ENCODE results near the gene MRRF.

The MRRF gene

DNA sequence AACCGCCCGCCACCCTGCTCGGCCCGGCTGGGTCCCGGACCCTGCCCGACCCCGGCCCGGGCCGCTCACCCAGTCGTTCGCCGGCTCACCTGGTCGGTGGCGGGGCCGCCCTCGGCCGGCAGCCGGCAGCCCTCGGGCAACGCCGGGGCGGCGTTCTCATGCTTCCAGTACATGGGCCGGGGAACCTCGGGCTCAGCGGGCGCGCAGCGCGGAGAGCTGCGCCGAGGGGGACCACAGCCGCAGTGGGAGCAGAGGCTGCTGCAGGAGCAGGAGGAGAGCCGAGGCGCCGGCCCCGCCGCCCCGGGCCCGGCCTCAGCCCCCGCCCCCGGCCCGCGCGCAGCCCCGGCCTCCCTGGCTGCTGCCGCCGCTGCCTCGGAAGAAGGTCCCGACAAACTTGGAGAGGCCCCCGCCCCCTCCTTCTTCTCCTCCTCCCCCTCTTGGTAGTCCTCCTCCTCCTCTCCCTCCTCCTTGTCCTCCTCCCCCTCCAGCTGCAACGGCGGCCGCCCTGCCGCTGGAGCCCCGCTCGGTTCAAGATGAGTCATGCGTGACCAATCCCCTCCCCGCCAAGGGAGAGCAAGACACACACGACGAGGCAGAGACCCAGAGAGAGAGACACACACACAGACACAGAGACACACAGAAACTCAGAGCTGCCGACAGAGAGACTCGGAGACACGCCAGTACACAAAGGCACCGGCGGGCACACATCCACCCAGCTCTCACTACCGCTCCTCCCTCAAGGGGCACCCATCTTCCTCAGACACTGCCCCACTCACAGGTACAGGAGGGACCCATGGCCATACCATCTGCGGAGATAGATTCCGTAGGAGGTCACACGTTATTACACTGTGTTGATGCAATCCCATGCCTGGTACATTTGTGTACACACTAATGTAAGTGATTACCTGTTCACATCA is 35.9 kb upstream of the MRRF start, which contains the start of gene LHX6:
Gene LHX6, minus strand, starts transcription at position 390 of the 917 bp plus-strand sequence. Its CDS starts 217 bp downstream, at position 173.
- DNase-seq (ENCODE audit: low read depth in 2 of 2), result no peak

GRCh38 chr9:122229485-122229837 is 35.2 kb upstream of the MRRF start:
- DNase-seq (ENCODE audit: low read depth in 2 of 2), result no peak

GRCh38 chr9:122232796-122233306 is 31.8 kb upstream of the MRRF start:
- no peak for DNase-seq (ENCODE audit: low read depth in 2 of 2)

- no peak for DNase-seq (ENCODE audit: low read depth in 2 of 2)
These were observed 30.5 kb upstream of the MRRF start for GRCh38 chr9:122234022-122234748.

DNA sequence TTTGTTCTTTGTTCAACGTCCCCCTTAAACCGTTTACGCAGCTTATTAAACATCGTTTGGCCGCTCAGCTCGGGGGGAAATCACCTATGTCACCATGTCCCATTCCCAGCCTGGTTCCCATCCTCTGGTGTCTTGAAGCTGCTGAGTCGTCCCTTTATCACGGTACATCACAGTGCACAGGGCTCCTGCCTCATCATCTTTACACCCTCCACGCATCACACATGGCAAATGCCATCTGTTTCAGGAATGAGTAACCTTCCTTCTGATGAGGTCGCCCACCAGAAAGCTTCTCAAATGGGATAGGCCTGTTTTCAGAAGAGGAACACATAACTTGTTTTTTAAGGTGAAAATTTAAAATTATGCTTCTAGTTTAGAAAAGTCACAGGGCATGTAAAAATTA is 28.0 kb upstream of the MRRF start:
- no peak for DNase-seq (ENCODE audit: low read depth in 2 of 2)

- DNase-seq (ENCODE audit: low read depth in 2 of 2), result no peak
These were observed 25.0 kb upstream of the MRRF start for GRCh38 chr9:122239722-122240121.

DNA sequence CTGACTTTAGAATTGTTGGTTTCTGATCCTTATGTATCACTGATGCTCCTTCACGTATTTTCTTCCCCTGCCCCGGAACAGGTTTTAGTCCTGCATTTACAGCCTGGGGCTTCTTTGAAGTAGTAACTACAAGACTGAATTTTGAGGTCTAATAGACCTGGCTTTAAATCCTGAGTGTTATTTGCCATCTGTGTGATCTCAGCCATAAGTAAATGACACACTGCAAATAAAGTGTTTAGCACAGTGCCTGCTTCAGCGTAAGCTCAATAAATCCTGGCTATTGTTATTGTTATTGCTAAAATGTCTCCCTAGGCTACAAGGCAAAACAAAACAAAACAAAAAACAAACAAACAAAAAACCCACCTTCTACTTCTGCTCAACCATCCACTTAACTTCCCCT is 20.3 kb upstream of the MRRF start:
- no peak for DNase-seq (ENCODE audit: low read depth in 2 of 2)

GRCh38 chr9:122246666-122247065 is 18.0 kb upstream of the MRRF start:
- no peak for DNase-seq (ENCODE audit: low read depth in 2 of 2)

GRCh38 chr9:122248448-122248865 is 16.2 kb upstream of the MRRF start:
- no peak for DNase-seq (ENCODE audit: low read depth in 2 of 2)

DNA sequence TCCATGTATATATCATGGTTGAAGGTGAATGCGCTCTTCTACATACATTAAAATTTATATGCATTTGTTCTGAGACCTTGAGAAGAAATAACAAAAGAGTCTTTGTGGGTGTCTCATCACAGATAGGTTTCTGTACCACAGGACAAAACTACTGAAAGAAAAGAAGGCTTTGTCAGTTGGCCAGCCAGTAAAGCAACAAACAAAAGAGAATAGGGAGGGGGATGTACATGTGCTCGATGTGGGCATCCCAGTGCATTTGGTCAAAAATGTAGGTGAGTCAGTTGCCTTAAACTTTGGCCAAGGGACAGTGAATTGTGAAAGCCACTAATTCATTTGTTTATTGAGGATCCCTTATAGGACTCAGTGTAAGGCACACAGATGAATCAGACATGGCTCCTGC is 13.3 kb upstream of the MRRF start:
- DNase-seq (ENCODE audit: low read depth in 2 of 2), result no peak

DNA sequence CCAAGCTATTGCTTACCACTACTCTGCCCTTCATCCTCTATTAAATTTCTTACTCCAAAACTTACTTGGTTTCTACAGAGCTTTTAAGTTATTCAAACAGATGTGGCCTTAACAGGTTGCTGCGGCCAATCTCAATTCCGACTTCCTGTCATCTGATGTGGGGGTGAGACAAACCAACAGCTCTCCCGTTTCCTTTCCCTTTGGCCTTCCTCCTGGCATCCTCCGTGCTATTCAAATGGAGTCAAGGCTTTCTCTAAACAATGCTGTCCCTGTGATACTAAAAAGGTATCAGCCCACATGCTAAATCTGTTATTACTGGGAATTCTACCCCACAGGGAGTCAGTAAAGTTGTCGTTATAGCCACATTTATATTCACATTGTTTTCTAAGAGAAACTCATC is 11.9 kb upstream of the MRRF start:
- DNase-seq (ENCODE audit: low read depth in 2 of 2), result no peak

DNA sequence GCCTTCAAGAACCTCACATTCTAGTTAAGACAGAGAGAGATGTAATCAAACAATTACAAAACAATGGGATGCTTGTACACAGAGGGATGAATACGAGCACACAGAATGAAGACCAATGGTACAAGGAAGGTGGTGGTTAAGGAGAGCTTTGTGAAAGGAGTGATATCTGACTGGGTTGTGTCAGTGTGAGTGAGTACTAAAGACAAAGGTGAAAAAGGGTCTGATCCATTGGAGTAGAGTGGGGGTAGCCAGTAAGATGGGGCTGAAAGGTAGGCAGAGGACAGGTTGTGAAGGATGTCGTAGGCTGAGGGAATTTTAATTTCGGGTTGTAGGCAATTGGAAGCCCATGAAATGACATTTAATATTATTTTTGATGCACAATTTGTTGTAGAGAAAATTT is 9.9 kb upstream of the MRRF start:
- DNase-seq (ENCODE audit: low read depth in 2 of 2), result no peak

DNA sequence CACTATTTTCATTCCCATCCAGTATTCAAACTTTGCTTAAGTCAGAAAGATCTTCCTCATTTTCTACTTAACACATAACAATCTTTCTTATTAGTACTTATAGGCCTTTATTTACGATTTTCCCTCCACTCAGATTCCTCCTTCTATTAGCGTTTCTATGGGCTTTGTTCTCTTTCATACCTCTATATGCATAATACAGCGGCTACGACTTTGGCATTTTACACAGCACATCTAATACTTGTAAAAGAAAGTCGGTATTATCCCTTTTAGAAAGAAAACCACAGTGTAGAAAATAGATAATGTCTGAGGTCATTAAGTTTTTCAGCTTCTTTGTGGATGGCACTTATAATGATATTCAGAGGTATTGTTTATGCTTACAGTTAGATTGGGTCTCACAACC is 8.5 kb upstream of the MRRF start:
- DNase-seq (ENCODE audit: low read depth in 2 of 2), result no peak

- no peak for DNase-seq (ENCODE audit: low read depth in 2 of 2)
These were observed 5.7 kb upstream of the MRRF start for GRCh38 chr9:122258886-122259415.

DNA sequence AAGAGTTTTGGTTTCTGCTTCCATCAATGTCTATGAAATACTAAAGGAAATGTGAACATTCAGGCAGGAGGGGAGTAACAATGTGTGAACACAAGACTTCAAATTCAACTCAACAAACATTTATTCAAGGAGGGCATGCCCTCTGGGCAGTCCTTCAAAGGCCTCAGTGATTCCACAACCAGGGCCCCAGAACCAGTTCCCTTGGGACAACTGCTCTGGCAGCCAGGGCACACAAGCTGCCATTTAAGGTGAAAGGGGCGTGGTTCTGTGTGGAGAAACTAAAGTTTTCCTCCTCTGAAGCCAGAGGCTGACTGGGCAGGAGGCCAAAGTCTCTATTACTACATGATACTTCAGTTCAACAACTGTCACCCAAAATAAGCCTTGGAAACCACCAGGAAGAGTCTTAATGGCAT is 3.2 kb upstream of the MRRF start:
- no peak for DNase-seq (ENCODE audit: low read depth in 2 of 2)

GRCh38 chr9:122262073-122262472 is 2.6 kb upstream of the MRRF start:
- no peak for DNase-seq (ENCODE audit: low read depth in 2 of 2)

DNA sequence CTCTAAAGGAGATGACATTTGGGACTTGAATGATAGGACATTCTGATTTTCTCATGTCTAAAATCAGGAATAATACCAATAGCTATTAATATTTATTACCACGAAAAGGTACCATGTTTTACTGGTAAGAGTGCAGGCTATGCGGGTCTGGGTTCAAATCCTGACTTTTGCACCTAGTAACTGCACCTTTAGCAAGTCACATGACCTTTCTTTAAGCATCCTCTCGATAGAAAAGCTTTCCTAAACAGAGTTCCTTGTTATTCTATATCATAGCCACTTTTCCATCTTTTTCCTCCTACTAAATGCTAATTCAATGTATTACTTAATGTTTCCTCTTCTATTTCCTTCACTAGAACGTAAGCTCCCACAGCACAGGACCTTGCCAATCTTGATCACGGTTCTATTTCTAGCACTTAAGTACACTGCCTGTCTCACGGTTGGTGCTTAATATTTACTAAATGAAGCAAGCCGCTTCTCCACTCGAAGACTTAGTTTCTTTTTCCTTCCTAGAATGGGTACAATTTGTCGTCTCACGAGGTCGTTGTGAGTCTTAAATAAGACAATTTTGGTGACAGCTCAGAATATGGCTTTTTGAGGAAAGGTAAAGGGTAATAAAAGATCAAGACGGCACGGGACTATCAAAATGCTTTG is 858 bp upstream of the MRRF start:
- no peak for DNase-seq (ENCODE audit: low read depth in 2 of 2)

GRCh38 chr9:122265149-122265915 is 650 bp downstream of the MRRF start:
- peak in 1 of 2 donors; percentile 1 for DNase-seq (ENCODE audit: low read depth in 2 of 2)

DNA sequence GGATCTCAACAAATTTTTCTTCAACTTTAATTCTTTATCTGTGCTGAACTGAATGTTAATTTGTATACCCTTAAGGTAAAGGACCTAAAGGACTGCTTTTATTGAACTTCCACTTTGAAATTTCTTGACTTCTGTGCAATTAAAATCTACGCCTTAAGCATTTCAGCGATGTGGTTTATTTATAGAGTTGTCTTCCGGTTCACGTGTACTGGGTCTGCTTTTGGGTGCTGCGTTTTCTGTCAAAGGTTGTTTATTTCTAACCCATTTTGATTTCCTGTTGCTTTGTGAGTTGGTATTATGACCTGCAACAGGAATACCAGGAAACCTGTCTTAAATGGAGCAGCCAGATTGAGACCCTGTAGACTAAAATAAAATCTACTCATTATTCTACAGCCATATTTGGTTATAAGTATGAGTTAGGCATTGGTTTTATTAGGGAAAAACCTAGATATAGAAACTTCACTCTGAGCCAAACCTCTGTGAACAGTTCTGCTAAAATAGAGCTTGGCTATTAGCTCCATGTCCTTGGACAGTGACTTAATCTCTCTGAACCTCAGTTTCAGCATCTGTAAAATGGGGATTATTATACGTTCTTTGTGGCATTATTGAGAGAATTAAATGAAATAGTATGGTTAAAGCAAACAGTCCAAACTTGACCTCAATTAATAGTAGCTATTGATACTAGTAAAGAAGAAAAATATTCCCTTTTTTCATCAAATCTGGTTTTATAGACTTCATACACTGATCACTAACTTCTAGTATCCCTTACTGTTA is 3.5 kb downstream of the MRRF start:
- DNase-seq (ENCODE audit: low read depth in 2 of 2), result no peak

- DNase-seq (ENCODE audit: low read depth in 2 of 2), result no peak
These were observed 9.4 kb downstream of the MRRF start for GRCh38 chr9:122274055-122274454.

Data from stimulated activated CD8-positive, alpha-beta memory T cell treated with anti-CD3 and anti-CD28 coated beads, Interleukin-15, amount 100 ng/mL, for 48 hours (primary cell).